ENCODE results near the gene SLIT1.

The SLIT1 gene

GRCh38 chr10:97059006-97059871 lies 126.5 kb downstream of the SLIT1 start:
- no peak for DNase-seq

GRCh38 chr10:97058521-97058920 lies 127.2 kb downstream of the SLIT1 start:
- DNase-seq: no peak

- DNase-seq: no peak
Observed at GRCh38 chr10:97057491-97058235, 128.1 kb downstream of the SLIT1 start.

- DNase-seq: no peak
Observed at GRCh38 chr10:97056003-97056630, 129.6 kb downstream of the SLIT1 start.

- no peak for DNase-seq
Observed at GRCh38 chr10:97053276-97053675, 132.5 kb downstream of the SLIT1 start.

- no peak for DNase-seq
Observed at GRCh38 chr10:97050956-97051496, 134.7 kb downstream of the SLIT1 start.

GRCh38 chr10:97050205-97050745 lies 135.5 kb downstream of the SLIT1 start:
- no peak for DNase-seq

- no peak for DNase-seq
Observed at GRCh38 chr10:97049670-97050069, 136.1 kb downstream of the SLIT1 start.

GRCh38 chr10:97048649-97049427 lies 136.9 kb downstream of the SLIT1 start:
- DNase-seq: no peak

- no peak for DNase-seq
Observed at GRCh38 chr10:97047788-97048187, 138.0 kb downstream of the SLIT1 start.

- no peak for DNase-seq
Observed at GRCh38 chr10:97047083-97047736, 138.5 kb downstream of the SLIT1 start.

- DNase-seq: no peak
Observed at GRCh38 chr10:97046456-97047082, 139.2 kb downstream of the SLIT1 start.

GRCh38 chr10:97043563-97043855 lies 142.2 kb downstream of the SLIT1 start:
- no peak for DNase-seq

- no peak for DNase-seq
Observed at GRCh38 chr10:97042716-97043562, 142.8 kb downstream of the SLIT1 start.

- DNase-seq: no peak
Observed at GRCh38 chr10:97042081-97042480, 143.7 kb downstream of the SLIT1 start.

- DNase-seq: no peak
Observed at GRCh38 chr10:97040706-97041105, 145.1 kb downstream of the SLIT1 start.

GRCh38 chr10:97040248-97040584 lies 145.5 kb downstream of the SLIT1 start:
- DNase-seq: no peak

GRCh38 chr10:97039538-97040247 lies 146.1 kb downstream of the SLIT1 start:
- no peak for DNase-seq

- DNase-seq: no peak
Observed at GRCh38 chr10:97038688-97039087, 147.1 kb downstream of the SLIT1 start.

All from HCEC 1CT (cell line).